Activated CD4-positive, alpha-beta T cell treated with anti-CD3 and anti-CD28 coated beads, Interleukin-2, amount 50 U/mL, for 1 hour (primary cell): ENCODE data around the gene TMPRSS7.

Experiments used
- DNase-seq: peaks from one replicate; pipeline ENCODE4 v3.0.0-alpha.2; 2020

Gene TMPRSS7

GRCh38 chr3:112034436-112034835 is at the start of gene TMPRSS7:
TSS of gene TMPRSS7 (plus strand) at chr3:112034736. CDS start at chr3:112034846, 110 bp downstream.
- no peak for DNase-seq

GRCh38 chr3:111986800-111987199 is 47.7 kb upstream of the TMPRSS7 start:
- no peak for DNase-seq

GRCh38 chr3:111989061-111989678 is 45.4 kb upstream of the TMPRSS7 start:
- no peak for DNase-seq

DNA sequence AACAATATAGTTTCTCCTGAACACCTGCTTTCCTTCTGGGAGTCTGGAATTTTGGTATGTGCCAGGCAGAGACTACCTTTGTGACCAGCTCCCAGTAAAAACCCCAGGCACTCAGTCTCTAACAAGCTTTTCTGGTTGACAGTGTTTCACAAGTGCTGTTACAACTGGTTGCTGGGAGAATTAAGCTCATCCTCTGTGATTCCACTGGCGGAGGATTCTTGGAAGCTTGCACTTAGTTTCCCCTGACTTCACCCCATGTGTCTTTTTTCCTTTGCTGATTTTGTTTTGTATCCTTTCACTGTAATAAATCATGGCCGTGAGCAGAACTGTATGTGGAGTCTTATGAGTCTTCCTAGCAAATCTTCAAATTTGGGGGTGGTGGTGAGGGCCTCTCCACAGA is 41.5 kb upstream of the TMPRSS7 start:
- DNase-seq = no peak

DNA sequence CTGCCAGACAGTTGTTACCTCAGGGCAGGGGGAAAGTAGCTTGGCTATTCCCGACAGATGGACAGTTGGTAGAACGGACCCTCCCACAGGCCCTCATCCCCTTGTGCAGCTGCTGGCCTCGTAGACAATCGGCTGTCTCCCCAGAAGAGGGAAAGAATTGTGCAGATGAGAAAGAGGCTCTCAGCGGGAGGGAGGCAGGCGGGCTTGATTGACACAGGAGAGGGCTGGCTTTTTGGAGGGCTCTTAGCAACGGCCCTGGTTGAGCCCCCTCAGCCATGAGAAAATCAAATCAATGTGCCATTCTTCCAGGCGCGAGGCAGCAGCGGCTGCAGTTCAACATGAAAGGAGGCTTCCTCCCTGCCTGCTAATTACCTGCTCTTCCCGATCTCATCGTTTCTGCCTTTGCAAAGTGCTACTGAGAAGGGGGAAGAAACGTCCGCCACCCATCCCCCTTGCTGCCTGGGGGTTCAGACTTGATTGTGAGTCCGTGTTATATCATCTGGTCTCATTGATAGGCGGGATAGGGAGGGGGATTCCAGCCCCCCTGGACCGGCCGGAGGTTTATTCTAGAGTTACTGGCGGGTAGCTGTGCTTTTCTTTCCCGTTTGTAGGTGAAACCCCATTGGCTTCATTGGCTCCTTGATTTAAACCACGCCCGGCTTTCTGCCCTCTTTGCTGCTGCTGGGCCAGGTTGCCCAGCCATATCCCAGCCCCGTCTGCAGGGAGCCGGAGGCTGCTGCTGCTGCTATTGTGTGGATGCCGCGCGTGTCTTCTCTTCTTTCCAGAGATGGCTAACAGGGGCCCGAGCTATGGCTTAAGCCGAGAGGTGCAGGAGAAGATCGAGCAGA is 35.7 kb upstream of the TMPRSS7 start, which contains the start of gene TAGLN3:
Gene TAGLN3 (plus strand): TSS at position 287 of the 848 bp plus-strand sequence. CDS start 501 bp downstream, at position 788.
- no peak for DNase-seq

GRCh38 chr3:111999484-112000324 is 34.8 kb upstream of the TMPRSS7 start:
- DNase-seq = no peak

DNA sequence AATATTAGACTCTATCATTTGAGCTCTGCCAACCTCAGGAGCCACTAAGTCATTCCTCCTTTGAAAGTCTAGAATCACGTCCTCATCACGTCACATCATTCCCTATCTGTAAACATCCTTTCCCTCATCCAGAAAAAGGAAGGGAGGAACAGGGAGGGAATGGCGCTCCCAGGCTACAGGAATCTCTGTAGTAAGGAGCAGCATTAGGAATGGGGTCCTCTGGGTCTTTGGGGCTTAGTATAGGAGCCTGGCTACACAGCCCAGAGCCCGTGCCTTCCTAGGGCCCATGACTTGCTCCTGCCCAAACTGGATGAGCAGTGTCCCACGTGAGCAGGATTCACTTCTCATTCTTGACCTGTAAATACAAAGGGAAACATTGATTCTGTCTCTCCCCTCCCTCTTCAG is 34.2 kb upstream of the TMPRSS7 start:
- DNase-seq = no peak

DNA sequence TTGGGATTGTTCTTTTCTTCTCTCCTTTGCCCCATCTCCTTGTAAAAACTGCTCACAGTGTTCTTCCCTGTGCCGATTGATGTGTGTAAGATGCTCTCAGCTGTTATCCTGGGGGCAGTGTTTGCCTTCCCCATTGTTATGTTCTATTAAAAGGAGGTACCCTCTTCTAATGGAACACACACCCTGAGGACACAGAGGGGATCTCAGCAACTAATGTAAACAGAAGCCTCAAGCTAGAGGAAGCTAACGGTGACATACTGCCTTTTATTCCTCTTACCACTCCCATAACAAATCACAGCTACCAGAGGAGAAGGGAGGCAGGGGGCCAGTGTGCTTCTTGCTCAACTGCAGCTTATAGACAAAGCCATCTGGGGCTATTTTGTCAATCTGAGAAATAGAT is 33.6 kb upstream of the TMPRSS7 start:
- DNase-seq = no peak

GRCh38 chr3:112001526-112001925 is 33.0 kb upstream of the TMPRSS7 start:
- no peak for DNase-seq

DNA sequence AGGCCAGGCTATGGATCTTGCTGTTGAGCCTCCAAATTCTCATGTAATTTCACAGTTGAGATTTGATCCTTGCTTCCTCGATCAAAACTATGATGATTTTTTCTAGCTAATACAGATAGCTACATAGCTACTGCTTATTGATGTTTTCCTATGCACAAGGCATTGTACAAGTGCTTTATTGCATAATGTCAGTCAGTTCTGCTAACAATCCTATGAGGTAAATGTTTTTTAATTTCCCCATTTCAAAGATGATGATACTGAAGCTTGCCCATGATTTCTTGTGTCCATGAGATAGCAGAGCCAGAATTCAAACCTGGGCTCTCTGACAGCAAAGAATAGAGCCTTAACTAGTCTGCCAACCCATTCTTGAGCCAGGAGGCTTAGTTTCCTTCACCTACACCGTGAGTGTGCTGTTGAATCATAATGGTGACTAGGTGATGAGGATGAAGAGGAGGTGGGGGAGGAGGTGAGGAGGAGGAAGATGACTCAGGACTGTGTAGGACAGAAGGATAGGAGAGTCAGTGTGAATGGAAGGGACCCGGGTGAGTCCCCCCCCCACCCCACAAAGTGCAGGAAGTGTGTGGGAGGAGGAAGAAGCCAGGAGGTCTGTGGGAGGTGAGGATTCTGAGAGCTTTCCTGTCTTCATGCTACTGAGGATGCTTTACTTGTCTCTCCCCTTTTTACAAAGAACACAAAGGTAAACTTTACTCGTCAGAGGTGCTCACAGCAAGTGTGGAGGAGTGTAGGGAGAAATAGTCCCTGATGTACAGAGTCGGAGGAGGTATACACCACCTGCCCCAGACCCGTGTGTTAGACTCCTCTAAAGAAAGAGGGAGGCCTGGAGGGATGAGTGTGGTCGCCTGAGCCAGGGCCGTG is 32.2 kb upstream of the TMPRSS7 start:
- no peak for DNase-seq

GRCh38 chr3:112003321-112004080 is 31.0 kb upstream of the TMPRSS7 start:
- DNase-seq = no peak

GRCh38 chr3:112004187-112004586 is 30.3 kb upstream of the TMPRSS7 start:
- DNase-seq = no peak

DNA sequence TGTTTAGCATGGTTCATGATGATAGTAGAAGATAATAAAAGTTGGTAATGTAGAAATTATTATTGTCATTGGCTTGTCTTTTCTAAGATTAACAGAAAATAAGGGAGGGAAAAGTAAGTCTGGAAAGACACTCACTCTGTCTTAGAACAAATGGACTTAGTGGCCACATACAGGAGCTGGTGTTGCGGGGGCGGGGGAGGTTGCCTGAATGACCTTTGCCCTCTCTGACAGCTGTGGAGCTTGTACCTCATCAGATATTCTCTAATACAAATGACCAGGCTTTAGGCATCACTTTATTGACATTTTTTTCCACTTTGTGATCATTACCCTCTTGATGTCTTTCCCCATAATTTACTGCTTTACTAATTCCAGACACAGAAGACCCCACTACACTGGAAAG is 29.9 kb upstream of the TMPRSS7 start:
- no peak for DNase-seq

DNA sequence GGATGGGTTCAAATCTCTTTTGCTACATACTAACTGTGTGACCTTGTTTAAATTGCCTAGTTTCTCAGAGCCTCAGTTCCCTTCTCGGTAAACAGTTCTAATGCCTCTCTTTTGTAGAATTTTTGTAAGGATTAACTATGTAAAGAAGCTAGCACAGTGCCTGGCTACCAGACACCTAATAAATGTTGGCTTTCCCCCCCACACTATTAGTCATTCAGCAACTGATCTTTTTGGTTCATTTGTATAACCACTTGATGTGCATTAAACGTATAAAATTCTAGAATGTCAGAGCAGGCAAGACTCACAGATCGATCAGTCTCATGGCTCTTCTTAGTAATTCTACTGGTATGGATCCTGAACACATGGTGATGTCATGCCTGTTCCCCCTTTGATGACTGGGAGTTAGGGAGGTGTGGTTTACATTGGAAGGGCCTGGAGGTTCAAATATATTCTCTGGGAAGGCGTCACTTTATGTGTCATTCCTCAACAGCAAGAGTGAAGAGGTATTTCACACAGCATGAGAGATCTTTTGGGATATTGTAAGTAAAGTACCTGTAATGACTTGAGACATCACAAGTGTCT is 29.4 kb upstream of the TMPRSS7 start:
- DNase-seq = no peak

GRCh38 chr3:112007633-112008032 is 26.9 kb upstream of the TMPRSS7 start:
- no peak for DNase-seq

- DNase-seq = no peak
These were observed 24.9 kb upstream of the TMPRSS7 start for GRCh38 chr3:112009670-112010069.

DNA sequence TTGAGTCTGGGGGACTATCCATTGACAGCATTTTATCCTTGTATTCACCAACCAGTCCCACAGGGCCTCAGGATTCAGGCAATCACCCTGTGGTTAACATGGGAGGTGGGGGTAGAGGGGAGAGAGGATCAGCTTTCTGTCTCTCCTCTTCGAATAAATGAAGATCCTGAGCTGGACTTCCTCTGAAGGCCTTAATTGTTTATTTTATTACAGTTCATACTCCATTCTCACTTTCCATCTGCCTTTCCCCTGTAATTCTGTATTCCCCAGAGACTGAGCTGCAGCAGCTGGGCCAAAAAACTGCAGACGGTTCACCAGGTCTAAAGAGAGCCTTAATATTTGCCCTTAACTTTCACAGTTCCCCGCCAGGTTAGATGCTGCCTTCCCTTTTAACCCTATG is 23.9 kb upstream of the TMPRSS7 start:
- no peak for DNase-seq

GRCh38 chr3:112011376-112011940 is 23.1 kb upstream of the TMPRSS7 start:
- DNase-seq = no peak

GRCh38 chr3:112012205-112012992 is 22.1 kb upstream of the TMPRSS7 start:
- DNase-seq = no peak
